Measurements from ENCODE around the gene STK16.

DNA sequence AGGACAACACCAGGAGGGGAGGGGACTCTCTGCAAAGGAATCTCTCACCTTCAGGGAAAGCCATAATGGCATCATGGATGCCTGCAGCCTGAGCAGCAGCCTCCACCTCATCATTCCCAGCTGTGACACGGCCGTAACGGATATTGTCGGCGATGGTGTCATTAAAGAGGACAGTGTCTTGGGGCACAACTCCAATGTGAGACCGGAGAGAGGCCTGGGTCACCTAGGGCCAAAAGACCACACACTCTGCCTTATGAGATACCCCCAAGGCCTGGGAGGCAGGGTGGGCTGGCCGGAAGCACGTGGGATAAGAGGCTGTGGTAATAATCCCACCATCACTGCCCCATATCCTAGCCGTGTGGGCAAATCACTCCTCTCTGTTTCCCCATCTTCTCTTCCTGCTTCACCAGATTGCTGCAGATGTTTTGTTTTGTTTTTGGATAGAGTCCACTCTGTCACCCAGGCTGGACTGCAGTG lies 34.4 kb upstream of the STK16 start:
- TF ChIP-seq POLR2A (IDR thresholded peaks at IDR 0.05): no peak
- no peak for TF ChIP-seq POLR2AphosphoS5 (IDR thresholded peaks at IDR 0.05)
- TF ChIP-seq, protein P1, sequence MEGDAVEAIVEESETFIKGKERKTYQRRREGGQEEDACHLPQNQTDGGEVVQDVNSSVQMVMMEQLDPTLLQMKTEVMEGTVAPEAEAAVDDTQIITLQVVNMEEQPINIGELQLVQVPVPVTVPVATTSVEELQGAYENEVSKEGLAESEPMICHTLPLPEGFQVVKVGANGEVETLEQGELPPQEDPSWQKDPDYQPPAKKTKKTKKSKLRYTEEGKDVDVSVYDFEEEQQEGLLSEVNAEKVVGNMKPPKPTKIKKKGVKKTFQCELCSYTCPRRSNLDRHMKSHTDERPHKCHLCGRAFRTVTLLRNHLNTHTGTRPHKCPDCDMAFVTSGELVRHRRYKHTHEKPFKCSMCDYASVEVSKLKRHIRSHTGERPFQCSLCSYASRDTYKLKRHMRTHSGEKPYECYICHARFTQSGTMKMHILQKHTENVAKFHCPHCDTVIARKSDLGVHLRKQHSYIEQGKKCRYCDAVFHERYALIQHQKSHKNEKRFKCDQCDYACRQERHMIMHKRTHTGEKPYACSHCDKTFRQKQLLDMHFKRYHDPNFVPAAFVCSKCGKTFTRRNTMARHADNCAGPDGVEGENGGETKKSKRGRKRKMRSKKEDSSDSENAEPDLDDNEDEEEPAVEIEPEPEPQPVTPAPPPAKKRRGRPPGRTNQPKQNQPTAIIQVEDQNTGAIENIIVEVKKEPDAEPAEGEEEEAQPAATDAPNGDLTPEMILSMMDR (IDR thresholded peaks at IDR 0.05): no peak
- no peak for TF ChIP-seq EP300 (IDR thresholded peaks at IDR 0.05; ENCODE audit: low read depth)

Data from transverse colon (tissue), 4 donors.